Endothelial cell (in vitro differentiated cells): Measurements from ENCODE around the gene DDX20. TPM values are rescaled to one million over a fixed set of nuclear protein-coding genes. Genes with fewer than 3 reads are reported as not detected.

Experiments used
- DNase-seq: peaks from one replicate; pipeline ENCODE4 v3.0.0; 2021; ENCODE audit warnings: low spot score
- H3K27ac Mint-ChIP-seq: one replicate; pipeline ENCODE4 v1.8.0; 2021; ENCODE audit warnings: mixed read lengths, inconsistent platforms; ENCODE audit not compliant: unreplicated experiment
- H3K27me3 Mint-ChIP-seq: one replicate; pipeline ENCODE4 v1.8.0; 2021; ENCODE audit warnings: mild to moderate bottlenecking, moderate library complexity, mixed read lengths, inconsistent platforms; ENCODE audit not compliant: unreplicated experiment
- H3K36me3 Mint-ChIP-seq: one replicate; pipeline ENCODE4 v1.8.0; 2021; ENCODE audit warnings: mild to moderate bottlenecking, low read depth, mixed read lengths, inconsistent platforms; ENCODE audit not compliant: unreplicated experiment
- H3K4me1 Mint-ChIP-seq: one replicate; pipeline ENCODE4 v1.8.0; 2021; ENCODE audit warnings: mild to moderate bottlenecking, mixed read lengths, inconsistent platforms; ENCODE audit not compliant: unreplicated experiment
- H3K4me3 Mint-ChIP-seq: one replicate; pipeline ENCODE4 v1.8.0; 2021; ENCODE audit warnings: mild to moderate bottlenecking, mixed read lengths, inconsistent platforms; ENCODE audit not compliant: unreplicated experiment
- H3K9me3 Mint-ChIP-seq: one replicate; pipeline ENCODE4 v1.8.0; 2021; ENCODE audit warnings: mixed read lengths, inconsistent platforms; ENCODE audit not compliant: unreplicated experiment
- CTCF ChIP-seq: fragments of 200-600 bp; sonication (generic); IDR thresholded peaks from one replicate; pipeline ENCODE4 v1.5.0; 2021; ENCODE audit warnings: antibody characterized with exemption; ENCODE audit not compliant: unreplicated experiment
- total RNA-seq: library from RNA; stranded (reverse); fragmentation: NEBNext Ultra II Directional; extraction: Animal tissue kit (Norgen Biotek cat#: 25700); gene quantifications from one replicate; pipeline ENCODE4 v1.2.1, GENCODE V29; 2021; ENCODE audit not compliant: unreplicated experiment

The DDX20 gene
- total RNA-seq, 1 donor from 2014 or later, result 18.8 TPM

- no peak overlapping the region for H3K27ac Mint-ChIP-seq
- DNase-seq, result no peak
- no peak overlapping the region for H3K4me3 Mint-ChIP-seq
- H3K4me1 Mint-ChIP-seq, result no peaks in the 10 kb centered on the region
- H3K27me3 Mint-ChIP-seq, result peaks cover 4% of the 10 kb centered on the region
- H3K9me3 Mint-ChIP-seq, result no peaks in the 10 kb centered on the region
- H3K36me3 Mint-ChIP-seq, result no peaks in the 10 kb centered on the region
- no peak for TF ChIP-seq CTCF
Observed at GRCh38 chr1:111814642-111815041, 58.9 kb downstream of the DDX20 start.

Other genes starting within 250 kb of the DDX20 start
- 41.7 TPM for gene RAP1A, start 136.1 kb upstream of the DDX20 start, total RNA-seq
- gene INKA2, start 16.5 kb upstream of the DDX20 start, total RNA-seq, result 5.6 TPM
- gene KCND3, start 233.8 kb downstream of the DDX20 start, total RNA-seq, result 0.15 TPM